Erythroblast (primary cell): ENCODE results near the gene UHRF1.
"Not testable (repeated sequence)": the region's sequence is repeated elsewhere in the genome, so short reads cannot be mapped to it uniquely, and the experiment has no call there.

Source experiments
- DNase-seq, 2 experiments: peaks; one replicate each; lab custom pipeline; 2025; lab: John Stamatoyannopoulos, UW
- GATA1 ChIP-seq: IDR thresholded peaks from 2 replicates; pipeline ENCODE4 v1.6.1; 2011; ENCODE audit warnings: low read depth, mild to moderate bottlenecking, control low read depth, low read length, moderate library complexity
- POLR2A ChIP-seq: IDR thresholded peaks from 2 replicates; pipeline ENCODE4 v1.6.1; 2011; ENCODE audit warnings: mild to moderate bottlenecking, low read length

Gene UHRF1

DNA sequence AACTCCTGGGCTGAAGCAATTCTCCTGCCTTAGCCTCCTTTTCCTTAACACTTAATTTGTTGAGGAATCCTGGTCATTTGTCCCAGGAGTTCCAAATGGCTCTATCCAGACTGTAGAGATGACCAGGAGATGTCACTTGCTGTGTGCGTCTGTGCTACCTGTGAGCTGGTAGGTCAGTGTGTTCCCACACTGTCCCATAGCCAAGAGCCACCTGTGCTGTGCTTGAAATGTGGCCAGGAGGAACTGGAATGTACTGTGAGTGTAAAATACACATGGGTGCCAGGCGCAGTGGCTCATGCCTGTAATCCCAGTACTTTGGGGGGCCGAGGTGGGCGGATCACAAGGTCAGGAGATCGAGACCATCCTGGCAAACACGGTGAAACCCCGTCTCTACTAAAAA lies 30.2 kb downstream of the UHRF1 start:
- TF ChIP-seq GATA1 (no peak), POLR2A (no peak)
- DNase-seq: no peak

DNA sequence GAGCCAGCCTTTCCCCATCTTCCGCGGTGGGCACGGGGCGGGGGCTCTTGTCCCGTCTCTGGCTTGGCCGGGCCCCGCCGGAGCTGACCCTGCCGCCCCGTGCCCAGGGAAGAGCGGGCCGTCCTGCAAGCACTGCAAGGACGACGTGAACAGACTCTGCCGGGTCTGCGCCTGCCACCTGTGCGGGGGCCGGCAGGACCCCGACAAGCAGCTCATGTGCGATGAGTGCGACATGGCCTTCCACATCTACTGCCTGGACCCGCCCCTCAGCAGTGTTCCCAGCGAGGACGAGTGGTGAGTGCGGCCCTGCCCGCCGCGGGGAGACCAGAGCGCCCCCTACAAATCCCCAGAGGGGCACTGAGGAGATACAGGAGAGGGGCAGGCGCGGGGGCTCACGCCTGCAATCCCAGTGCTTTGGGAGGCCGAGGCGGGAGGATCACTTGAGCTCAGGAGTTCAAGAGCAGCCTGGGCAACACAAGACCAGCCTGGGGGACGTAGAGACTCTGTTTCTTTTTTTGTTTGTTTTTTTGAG lies 32.4 kb downstream of the UHRF1 start:
- DNase-seq: not testable (repeated sequence)

DNA sequence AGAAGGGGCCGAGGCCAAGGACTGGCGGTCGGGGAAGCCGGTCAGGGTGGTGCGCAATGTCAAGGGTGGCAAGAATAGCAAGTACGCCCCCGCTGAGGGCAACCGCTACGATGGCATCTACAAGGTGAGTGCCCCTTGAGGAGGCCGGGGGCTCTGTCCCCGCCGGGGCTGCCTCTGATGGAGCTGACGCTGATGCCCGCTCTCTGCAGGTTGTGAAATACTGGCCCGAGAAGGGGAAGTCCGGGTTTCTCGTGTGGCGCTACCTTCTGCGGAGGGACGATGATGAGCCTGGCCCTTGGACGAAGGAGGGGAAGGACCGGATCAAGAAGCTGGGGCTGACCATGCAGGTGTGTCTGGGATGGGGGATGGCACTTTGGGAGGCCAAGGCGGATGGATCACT lies 41.3 kb downstream of the UHRF1 start:
- DNase-seq: not testable (repeated sequence)

DNA sequence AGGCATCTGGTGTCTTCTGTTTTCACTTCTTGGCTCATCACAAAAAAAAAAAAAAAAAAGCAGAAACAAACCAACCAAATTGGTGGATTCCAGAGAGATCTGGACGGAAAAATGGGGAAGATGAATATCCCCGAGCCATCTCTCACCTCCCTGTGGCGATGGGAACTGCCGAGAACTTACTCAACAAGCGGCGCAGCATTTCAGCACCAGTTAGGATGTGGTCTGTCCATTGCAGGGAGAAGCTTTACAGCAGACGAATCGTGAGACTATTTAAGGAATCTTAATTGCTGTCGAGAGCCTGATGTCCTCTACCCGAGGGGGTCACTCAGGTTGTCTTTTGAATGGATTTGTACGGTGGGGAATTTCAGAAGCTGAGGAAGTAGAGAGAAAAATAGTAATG lies 42.4 kb downstream of the UHRF1 start:
- no peak for DNase-seq
- no peak for TF ChIP-seq GATA1
- no peak for TF ChIP-seq POLR2A

DNA sequence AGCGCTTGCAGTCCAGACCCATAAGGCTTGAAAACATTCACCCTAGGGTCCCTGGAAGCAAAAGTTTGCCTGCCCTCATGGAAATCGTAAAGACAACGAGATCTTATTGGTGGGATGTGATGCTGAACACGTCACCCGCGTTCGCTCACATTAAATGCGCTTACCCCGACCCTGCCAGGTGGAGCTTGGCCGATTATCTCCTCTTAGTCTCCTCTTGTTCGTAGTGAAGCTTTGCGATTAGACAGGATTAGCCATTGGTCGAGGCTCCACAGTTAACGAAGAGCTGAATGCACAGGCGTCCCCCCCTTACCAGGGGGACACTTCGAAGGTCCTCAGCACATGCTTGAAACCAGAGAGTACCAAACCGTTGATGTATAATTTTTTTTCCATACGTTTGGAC lies 43.6 kb downstream of the UHRF1 start:
- no peak for TF ChIP-seq POLR2A
- no peak for TF ChIP-seq GATA1
- DNase-seq: no peak

DNA sequence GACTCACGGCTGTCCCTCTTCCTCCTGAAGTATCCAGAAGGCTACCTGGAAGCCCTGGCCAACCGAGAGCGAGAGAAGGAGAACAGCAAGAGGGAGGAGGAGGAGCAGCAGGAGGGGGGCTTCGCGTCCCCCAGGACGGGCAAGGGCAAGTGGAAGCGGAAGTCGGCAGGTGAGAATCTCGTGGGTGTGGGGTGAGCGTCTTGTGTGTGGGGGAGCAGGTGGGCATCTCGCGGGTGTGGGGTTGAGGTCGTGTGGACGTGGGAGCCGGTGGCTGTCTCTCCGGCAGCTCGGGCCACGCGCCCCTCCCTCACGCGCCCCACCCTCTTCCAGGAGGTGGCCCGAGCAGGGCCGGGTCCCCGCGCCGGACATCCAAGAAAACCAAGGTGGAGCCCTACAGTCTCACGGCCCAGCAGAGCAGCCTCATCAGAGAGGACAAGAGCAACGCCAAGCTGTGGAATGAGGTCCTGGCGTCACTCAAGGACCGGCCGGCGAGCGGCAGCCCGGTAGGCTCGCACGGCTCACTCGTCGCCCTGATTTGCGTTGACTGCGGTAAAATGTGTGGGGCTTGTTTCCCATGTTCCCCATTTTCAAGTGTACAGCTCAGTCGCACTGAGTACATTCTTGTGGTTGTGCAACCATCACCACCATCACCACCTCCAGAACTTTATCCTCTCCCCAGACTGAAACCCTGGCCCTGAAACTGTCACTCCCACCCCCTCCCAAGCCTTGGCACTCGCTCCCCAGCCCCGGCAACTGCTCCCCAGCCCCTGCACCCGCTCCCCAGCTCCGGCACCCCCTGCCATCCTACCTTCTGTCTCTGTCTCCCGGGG lies 45.2 kb downstream of the UHRF1 start:
- DNase-seq: not testable (repeated sequence)

DNA sequence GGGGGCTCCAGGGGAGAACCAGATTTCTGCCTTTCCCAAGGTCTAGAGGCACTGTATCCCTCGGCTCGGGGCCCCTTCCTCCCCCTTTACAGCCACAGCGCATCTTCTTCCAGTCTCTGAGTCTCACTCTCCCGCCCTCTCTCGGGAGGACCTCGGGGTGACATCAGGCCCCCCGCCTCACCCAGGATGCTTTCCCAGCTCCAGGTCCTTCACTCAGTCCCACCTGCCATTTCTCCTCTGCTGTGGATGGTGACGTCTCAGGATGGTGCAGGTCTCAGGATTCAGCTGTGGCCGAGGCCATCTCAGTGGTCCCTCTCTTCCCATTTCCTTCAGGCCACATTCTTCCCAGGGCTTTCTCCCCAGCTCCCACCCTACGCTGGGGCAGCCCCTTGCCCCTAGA lies 46.0 kb downstream of the UHRF1 start:
- DNase-seq: no peak
- no peak for TF ChIP-seq POLR2A
- TF ChIP-seq GATA1: no peak

DNA sequence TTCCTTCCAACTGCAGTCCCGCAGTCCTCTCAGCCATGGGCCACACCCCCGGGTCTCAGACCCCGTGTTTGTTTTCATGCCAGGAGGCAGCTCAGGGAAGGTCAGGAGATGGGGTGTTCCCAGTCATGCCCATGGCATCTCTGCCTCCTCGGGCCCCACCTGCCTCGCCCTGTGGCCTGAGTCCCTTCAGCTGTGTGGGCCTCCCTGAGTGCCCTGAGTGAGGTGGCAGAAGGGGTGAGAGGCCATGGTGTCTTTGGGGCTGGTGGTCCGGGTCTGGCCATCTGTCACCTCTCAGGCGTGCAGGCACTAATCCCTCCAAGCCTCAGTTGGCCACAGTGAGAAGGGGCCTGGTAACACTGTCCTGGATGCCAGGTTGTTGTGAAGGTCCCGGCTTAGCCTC lies 48.7 kb downstream of the UHRF1 start:
- DNase-seq: no peak
- TF ChIP-seq GATA1 (no peak), POLR2A (no peak)

DNA sequence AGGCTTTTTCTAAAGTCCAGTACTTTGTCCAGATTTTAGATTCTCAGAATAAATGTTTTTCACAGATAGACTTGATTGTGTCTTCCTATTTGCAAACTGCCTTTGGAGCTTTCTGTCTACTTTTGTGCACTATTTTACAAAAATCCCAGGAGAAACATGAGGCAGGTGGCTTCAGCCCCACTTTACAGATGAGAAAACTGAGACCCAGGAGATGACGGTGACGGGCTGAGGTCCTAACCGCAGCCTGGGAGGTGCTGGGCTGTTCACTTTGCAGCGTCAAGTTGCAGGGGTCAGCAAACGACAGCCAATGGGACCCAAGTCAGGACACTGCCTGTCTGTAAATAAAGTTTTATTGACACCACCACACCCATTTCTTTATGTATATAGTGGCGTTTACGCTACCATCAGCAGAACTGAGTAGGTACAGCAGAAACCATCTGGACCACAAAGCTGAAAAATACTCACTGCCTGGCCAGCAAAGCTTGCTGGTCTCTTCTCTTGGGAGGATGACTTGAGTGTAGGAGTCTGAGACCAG lies 52.9 kb downstream of the UHRF1 start:
- no peak for DNase-seq

DNA sequence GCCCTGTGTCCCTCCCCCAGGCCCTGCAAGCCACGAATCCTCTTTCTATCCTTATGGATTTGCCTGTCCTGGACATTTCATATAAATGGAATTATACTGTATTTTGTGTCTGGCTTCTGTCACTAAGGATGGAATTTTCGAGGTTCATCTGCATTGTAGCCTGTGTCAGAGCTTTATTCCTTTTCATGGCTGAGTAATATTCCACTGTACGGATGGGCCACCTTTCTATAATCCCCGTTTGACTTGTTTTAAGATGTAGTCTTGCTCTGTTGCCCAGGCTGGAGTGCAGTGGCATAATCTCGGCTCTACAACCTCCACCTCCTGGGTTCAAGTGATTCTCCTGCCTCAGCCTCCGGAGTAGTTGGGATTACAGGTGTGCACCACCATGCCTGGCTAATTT lies 55.8 kb downstream of the UHRF1 start:
- no peak for DNase-seq
- TF ChIP-seq POLR2A (no peak), GATA1 (no peak)

More for the DNA sequence above, 52.9 kb downstream of the UHRF1 start:
- TF ChIP-seq POLR2A (no peak), GATA1 (no peak)

DNA sequence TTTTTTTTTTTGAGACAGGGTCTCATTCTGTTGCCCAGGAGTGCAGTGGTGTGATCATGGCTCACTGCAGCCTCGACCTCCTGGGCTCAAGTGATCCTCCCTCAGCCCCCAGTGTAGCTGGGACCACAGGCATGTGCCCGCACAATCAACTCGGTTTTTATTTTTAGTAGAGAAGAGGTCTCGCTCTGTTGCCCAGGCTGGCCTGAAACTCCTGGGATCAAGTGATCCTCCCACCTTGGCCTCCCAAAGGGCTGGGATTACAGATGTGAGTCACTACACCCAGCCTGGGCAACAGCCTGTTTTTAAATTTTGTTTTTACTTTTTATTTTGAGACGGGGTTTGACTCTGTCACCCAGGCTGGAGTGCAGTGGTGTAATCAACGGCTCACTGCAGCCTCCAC lies 57.3 kb downstream of the UHRF1 start:
- no peak for DNase-seq
- TF ChIP-seq POLR2A (no peak), GATA1 (no peak)

DNA sequence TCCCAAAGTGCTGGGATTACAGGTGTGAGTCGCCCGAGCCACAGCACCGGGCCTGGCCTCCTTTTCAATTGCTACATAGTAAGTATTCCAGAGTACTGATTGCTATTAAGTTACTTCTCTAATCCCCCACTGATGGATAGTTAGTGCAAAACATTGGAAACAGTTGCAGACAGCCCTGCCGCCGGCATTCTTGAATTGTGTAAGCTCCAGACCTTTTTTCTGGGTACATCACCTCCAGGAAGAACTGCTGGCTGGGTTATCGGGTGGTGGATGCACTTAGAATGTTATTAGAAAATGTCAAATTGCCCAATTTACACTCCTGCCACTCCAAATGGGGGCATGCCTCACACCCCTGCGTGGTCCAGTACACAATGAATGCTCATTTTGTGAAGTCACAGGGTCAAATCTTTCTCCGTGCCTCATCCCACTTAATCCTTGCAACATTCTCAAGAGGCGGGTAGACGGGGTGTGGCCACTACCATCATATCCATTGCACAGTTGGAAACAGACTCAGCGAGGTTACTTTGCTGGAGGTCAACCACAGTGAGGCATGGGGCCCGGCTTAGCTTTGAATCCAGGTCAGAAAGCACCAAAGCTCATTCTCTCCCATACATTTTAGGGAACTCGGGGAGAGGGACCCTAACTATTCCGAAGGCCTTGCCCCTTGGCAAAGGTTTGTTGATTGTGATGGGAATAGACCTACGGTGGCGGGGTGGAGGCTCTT lies 58.6 kb downstream of the UHRF1 start:
- TF ChIP-seq GATA1: no peak
- TF ChIP-seq POLR2A: no peak
- DNase-seq: no peak

DNA sequence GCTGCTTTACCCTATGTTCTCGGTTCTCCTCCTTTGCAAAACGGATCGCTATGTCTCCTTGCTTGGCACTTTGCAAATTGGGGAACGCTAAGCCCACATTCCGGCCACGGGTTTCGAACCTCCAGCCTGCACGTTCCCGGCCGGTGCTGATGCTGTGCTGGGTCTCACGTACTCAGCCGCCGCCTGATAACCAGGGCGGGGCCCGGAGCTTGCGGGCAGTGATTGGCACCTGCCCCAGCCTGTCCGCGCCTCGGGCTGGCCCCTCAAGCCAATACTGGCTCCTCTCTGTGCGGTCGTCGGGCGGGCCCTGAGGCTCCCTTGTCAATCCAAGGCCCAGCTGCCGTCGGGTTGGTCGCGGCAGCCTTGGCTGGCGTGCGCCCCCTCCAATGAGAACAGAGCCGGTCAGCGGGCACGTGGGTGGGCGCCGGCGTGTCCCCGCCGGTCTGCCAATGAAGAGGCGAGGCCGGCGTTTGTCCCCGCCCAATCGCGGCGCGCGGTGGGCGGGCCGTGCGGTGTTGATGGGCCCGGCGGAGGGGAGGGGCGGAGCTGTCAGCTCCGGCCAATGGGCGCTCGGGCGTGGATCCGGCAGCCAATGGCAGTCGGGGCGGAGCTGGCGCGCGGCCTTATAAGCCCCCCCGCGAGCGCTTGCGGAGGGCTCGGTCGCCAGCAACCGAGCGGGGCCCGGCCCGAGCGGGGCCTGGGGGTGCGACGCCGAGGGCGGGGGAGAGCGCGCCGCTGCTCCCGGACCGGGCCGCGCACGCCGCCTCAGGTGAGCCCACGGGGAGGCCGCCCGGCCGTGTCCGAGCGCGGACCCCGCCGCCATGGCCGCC lies 59.4 kb downstream of the UHRF1 start, which contains the start of gene KDM4B:
Gene KDM4B, plus strand, starts transcription at position 652 of the 830 bp plus-strand sequence. CDS start 63,778 bp downstream, outside the sequence.
- DNase-seq: peak; percentile 100
- no peak for TF ChIP-seq GATA1
- peak; percentile 86 for TF ChIP-seq POLR2A

DNA sequence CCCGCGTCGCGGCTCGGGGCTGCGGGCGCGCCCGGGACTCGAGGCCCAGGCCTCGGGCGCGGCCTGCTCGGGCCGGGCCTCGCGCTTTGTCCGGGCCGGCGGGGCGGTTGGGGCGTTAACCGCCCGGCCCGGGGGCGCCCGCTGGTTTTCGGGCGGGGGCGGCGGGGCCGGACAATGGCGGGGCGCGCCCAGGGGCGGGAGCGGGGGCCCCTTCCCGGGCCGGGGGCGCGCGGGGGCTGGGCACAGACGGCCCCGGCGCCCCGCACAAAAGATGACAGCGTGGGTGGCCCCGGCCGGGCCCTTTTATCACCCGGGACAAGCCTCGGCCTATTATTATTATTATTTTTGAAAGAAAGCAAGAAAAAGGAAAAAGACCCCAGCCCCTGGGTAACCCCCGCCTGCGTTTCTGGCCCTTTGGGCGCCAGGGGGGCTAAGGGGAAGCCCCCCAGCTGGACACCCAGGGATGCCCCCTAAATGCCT lies 60.0 kb downstream of the UHRF1 start:
- DNase-seq: no peak
- TF ChIP-seq GATA1 (no peak), POLR2A (no peak)
